Measurements from ENCODE around the gene NRROS. TPM values are rescaled to one million over a fixed set of nuclear protein-coding genes. Genes with fewer than 3 reads are reported as not detected.
"Not testable (repeated sequence)": the region's sequence is repeated elsewhere in the genome, so short reads cannot be mapped to it uniquely, and the experiment has no call there.

Gene NRROS
- polyA plus RNA-seq, 1 donor = 5.1 TPM

DNA sequence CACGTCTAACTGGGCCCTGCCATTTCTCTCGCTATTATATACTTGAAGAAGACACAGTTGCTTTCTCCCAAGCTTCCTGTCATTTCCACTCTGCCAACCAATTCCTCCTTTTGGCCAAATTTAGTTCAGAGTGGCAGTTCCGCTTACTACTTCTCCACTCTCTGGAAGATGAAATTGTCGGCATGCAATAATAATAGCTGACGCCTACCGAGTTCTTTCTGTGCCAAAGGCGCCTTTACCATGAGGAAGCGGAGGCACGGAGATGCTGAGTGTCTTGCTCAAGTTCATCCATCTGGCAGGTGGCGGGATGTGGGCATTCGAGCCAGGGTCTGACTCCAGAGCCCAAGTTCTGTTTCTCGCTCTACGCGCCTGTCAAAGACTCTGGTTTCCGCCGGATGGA is 14.6 kb upstream of the NRROS start:
- no peak for DNase-seq (ENCODE audit: low read depth)

DNA sequence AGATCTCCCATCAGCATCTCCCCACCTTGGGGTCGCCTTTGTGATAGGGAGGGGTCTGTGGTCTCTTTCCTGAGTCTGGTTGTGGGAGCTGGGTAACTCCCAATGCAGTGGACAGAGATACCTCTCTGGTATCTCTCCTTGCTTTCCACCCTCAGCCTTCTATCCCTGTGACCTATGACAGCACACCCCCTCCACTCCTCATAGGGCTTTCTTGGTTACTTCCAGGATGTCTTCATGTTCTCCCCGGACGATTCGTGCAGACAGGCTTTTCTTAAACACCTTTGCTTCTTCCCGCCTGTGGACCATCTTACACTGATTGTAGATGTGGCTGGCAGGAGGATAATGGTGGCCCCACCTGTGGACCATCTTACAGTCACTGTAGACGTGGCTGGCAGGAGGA is 14.2 kb upstream of the NRROS start:
- no peak for DNase-seq (ENCODE audit: low read depth)

DNA sequence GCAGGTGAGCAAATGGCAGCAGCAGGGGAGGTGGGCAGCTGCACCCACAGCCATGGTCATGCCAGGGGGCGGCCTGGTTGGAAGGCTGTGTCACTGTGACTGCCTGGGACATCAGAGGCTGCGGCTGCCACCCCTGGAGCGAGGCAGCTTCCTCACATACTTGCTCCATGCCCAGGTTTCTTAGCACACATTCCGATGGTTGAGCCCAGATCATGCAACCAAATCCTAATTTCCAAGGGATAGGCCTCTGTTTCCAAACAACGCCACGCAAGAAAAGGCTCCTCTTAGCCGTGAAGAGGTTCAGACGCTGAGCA is 11.6 kb upstream of the NRROS start:
- DNase-seq (ENCODE audit: low read depth) = no peak

DNA sequence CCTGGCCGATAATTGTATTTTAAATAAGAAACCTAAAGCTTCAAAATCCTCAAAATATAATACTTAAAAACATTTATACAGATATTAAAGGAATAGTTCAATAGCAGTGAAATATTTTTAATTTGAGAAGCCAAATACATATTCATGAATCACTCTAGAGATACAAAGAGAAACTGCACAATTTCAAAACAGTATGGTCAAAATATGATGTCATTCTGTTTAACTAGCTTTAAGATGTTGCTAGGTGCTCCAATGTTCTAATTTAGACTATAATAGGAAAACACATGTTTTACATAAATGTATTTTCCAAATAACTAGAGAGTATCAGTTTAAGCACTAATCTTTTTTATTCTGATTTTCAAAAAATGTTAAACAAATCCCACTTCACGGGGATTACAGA is 10.3 kb upstream of the NRROS start:
- DNase-seq (ENCODE audit: low read depth) = no peak

DNA sequence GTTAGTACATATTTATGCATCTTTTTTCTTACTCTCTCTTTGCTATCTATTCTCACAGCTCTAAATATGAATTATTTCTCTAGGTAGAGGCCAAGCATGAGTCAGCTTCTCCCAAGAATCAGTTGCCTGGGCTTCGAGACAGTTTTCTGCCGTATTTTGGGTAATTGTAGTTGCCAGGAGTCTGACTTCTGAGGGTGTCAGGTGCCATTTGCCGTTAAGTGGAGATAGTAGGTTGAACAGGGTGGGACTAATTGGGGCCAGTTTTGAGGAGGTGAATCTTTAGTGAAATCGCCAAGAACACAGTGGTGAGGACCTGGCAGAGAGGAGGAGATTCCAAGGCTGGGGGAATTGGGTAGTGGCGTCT is 7.8 kb upstream of the NRROS start:
- no peak for DNase-seq (ENCODE audit: low read depth)

DNA sequence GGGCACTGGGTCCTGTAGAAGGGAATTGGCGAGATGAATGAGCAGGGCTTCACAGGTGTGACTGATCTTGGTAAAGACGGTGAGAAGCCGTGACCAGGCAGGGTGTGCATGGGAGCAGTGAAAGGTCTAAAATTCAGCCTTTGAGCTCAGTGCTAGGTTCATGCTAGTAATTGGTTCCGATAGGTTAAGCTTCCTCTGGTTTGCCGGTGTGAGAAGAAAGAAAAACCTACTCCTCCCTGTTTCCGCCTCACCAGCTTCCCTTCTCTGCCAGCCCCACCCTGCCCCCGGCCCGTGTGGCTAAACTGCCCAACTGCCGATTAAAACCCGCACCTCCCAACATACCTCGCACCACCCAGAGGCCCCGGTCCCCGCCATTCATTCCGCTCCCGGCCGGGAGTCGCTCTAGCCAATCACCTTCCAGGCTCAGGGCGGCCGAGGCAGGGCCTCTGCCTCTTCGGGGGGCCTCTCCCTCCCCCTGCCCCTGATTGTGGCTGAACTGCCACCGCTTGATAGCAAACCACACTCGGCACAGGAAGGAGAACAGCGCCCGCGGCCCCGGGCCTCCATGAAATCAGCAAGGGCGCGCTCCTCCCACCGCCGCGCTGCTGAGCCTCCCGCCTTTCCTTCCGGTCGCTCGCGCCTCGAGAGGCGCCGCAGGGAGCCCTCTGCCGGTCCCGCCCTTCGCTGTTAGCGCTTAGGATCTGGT is 7.3 kb upstream of the NRROS start:
- DNase-seq (ENCODE audit: low read depth) = no peak

DNA sequence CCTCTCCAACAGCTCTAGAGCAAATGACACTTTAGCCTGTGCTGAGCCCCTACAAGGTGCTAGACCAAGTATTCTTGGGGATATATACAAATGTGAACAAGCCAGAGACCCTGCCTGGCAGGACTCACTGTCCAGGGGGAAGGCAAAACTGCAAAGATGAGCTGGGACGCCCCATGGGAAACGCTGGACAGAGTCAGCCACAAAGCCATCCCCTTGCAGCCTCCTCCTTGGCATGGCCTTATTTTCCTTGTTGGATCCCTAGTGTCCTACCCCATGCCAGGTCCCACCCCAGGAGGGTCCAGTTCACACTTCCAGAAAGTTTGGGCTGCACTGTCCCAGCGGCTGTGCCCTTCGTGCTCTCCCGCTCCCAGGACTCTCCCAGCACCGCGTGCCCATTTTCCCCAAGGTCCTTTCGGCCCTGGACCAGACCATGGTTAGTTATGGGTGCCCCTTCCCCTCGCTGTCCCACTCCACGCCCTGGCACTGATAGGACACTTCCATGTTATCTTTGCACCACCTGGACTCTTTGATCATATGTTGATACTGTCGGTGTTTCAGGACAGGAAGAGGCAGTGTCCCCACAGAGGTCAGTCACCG is 5.8 kb upstream of the NRROS start:
- no peak for DNase-seq (ENCODE audit: low read depth)

DNA sequence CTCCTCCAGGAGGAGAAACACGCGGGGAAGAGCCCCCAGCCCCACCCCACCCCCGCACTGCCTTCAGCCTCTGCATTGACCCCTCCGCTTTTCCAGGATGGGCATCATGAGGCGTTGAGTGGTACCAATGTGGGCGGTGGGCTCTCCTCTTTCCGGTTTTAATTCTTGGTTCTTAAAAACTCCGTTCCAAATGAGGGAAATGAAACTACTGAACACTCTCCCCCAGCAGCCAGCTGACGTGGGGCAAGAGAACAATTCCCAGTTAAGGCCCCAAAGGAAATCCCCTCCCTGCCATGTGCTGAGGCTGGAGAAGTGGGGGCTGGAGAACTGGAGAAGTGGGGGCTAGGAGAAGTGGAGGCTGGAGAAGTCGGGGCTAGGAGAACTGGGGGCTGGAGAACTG is 5.3 kb upstream of the NRROS start:
- DNase-seq (ENCODE audit: low read depth) = no peak

DNA sequence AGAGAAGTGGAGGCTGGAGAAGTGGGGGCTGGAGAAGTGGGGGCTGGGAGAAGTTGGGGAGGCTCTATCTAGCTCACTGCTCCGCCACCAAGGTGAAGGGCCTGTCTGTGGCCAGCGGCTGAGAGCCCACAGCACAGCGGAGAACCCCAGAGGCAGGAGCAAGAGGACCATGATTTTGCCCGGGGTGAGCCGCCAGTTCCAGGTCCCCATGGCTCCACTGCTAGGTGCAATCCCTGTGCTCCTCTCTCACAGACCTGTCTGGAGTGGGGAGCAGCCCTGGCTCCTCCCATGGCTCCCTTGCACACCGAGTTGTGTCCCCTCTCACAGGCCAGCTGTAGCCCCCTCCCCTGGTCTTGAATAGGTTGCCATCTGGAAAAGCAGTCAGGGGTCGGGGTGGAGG is 4.7 kb upstream of the NRROS start:
- DNase-seq (ENCODE audit: low read depth) = no peak

DNA sequence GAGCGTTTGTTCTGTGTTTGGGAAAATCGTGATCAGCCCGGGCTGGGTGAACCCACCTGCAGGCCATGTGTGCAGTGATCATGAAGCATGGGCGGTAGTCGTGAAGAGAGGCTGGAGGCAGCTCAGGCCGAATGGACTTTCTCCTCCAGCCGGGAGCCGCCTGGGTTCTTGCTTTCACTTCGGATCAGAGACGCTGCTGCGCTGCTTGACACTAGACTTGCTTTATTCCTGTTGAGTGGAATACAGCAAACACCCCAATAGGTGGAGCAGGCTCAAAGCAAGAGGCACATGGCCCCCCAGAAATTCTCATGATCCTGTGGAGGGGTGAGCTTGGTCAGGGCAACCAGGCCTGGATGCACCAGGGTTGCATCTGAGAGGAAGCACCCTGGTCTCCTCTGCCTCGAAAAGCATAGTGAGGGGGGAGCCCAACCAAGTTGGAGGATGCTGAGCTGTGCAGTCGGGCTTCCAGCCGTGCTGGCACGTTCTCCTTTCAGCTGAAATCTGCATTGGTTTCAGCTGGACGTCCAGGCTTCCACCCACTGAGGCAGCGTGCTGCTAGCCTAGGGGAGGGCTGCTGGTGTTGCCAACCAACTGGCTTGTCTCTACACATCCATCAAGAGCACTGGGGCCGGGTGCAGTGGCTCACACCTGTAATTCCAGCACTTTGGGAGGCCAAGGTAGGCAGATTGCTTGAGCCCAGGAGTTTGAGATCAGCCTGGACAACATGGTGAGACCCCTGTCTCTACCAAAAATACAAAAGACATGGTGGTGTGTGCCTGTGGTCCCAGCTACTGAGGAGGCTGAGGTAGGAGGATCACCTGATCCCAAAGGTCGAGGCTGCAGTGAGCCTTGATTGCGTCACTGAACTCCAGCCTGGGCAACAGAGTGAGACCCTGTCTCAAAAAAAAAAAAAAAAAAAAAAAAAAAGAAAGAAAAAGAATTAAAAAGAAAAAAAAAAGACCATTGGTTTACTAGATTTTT is 2.8 kb upstream of the NRROS start:
- DNase-seq (ENCODE audit: low read depth) = no peak

DNA sequence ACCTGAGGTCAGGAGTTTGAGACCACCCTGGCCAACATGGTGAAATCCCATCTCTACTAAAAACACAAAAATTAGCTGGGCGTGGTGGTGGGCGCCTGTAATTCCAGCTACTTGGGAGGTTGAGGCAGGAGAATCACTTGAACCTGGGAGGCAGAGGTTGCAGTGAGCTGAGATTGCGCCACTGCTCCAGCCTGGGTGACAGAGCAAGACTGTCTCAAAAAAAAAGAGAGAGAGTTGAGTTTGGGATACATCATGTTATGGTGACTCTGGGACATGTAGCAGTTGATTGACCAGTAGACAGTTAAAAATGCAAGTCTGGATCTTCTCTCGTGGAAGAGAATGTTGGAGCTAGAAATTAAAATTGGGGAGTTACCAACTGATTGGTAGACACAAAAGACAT is 1.6 kb upstream of the NRROS start:
- not testable (repeated sequence) for DNase-seq (ENCODE audit: low read depth)

DNA sequence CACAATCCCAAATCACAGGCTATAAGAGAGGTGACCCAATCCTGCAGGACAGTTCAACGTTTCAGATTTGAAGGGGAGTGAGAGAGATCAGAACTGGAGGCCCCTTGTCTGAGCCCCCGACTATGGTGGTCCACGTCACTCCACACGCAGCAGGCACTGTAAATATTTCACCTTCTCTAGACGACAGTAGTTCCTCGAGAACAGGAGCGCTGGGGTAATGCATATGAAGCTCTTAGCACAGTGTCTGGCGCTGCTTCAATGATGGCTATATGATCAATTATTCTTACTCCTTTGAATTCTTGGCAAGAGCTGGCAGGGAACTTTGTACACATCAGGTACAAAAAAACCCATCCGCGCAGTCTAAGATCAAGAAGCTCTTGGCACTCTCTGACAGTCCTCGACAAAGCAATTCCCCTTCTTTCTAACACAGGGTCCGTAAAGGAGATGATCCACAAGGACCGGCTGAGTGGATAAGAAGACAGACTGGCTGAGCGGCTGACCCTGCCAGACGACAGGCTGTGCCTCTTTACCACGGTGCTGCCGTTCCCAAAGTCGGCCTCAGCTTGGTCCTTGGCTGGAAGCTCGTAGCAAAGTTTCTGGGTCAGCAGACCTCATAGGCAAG is 522 bp upstream of the NRROS start:
- no peak for DNase-seq (ENCODE audit: low read depth)

DNA sequence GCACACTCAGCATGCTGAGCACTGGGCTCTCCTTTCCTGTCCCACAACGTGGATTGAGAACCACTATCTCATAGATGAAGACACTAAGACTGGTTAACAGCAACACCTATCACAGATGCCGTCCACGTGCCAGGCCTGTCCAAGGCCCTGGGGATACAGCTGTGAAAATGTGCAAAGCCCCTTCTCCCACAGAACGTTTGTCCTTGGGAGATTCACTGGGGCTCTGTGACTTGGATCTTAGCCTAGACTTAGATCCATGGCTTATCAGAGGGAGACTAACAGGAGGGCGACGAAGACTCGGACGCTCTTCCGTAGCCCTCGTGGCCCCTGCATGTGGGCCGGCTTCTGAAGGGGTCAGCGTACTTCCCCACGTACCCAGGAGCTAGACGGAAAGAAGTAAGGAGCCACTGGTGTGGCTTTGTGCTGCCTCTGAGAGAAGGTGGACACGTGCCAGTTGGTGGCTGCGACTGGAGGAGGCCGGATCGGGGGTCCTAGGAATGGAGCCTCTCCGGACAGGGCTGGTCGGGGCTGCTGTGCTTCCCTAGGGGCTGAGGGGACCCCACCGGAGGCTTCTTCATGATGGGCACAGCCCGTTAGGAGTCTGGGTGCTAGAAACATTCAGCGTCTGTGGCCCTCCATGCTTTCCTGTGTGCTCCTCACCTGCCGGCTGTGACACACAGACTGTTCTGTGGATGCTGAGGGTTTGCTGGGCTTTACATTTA is 964 bp downstream of the NRROS start:
- DNase-seq (ENCODE audit: low read depth) = no peak

DNA sequence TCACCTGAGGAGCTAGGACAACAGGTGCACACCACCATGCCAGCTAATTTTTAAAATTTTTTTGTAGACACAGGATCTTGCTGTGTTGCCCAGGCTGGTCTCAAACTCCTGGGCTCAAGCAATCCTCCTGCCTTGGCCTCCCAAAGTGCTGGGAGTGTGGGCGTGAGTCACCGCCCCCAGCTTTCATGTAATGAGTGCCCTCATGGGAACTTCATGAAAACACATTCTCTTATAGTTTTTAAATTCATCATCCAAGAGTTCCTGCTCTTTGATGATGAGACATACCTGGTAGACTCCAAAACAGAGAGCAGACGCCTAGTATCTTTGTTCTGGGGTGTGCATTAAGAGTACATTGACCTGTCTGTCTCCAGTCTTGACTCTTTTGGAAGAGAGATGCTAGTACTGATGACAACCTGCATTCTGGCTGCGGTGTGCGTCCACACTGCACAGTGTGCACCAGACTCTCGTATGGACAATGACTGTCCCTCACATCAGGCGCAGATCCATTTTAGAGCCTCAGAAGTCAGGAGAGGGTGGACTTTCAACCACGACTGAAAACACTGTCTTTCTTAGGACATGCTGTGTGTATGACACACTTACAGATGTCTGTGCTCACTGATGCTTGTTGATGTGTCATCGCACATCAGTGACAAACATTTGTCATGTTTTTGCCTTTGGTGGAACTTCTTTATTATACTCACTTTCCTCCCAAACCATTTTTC is 2.0 kb downstream of the NRROS start:
- no peak for DNase-seq (ENCODE audit: low read depth)

DNA sequence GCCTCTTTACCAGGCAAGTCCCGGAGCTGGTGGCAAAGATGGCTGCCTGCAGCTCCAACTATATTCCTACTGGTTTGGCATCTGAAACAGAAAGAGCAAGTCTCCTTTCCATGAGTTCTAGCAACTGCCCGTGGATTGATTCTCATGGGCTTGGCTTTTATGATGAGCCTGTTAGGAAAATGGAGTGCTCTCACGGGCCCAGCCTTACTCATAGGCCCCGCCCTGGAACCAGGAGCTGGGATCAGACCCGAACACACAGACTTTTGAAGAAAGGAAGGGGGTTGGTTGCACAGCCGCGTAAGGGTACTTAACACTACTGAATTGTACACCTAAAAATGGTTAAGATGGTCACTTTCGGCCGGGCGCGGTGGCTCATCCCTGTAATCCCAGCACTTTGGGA is 2.9 kb downstream of the NRROS start:
- DNase-seq (ENCODE audit: low read depth) = no peak

DNA sequence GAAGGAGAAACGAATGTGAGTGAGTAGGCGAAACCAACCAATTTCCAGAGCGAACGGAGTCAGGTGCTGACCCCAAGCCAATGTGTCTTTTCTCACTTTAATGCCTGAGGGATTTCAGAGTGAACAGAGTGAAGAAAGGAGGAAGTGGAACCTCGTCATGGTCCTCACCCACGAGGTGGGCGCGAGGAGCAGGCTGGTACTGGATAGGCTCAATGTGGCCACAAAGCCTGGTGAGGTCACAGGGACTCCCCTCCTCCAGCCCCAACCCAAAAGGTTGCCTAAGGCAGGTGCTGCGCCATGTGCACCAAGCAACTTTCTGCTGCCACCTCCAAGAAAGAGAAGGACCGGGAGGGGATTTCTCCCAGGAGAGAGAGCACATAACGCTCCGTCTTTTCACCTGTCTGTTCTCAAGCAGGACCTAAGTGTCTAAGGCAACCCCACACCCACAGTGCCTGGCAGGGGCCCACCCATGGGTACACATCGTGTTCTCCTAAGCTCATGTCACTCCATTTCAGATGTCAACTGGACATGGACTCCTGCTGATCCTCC is 3.8 kb downstream of the NRROS start:
- DNase-seq (ENCODE audit: low read depth) = no peak

DNA sequence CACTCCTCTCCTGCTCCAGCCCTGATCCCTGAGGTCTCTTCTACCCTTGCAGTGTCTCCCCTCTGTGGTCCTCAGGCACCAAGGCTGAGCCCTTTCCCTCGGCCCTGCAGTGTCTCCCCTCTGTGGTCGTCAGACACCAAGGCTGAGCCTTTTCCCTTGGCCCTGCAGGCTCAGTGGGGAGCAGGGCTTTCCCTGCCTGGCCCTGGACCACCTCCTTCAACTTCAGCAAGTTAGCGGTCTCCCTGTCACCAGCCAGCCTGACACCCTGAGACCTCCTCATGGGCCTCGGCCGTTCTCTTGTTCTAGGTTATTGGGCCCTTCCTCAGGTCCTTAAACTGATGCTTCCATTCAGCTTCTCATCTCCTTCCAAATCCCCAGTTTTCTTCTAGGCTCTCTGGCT is 4.3 kb downstream of the NRROS start:
- DNase-seq (ENCODE audit: low read depth) = no peak

DNA sequence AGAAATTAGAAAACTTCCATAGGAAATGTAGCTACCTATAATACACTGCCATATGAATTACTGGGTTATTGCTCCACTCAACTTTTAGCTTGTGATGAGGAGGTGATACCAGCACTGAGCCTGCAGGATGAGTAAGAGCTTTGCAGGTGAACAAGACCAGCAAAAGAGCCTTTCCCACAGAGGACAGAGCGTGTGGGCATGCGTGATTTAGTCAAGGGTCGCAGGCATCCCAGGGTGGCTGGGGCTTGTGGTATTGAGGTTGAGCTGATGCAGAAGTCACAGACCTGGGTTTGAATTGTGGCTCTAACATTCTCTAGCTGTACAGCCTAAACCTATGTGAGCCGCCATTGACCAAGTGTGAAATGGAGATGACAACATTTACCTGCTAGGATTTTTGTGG is 5.6 kb downstream of the NRROS start:
- DNase-seq (ENCODE audit: low read depth) = no peak

DNA sequence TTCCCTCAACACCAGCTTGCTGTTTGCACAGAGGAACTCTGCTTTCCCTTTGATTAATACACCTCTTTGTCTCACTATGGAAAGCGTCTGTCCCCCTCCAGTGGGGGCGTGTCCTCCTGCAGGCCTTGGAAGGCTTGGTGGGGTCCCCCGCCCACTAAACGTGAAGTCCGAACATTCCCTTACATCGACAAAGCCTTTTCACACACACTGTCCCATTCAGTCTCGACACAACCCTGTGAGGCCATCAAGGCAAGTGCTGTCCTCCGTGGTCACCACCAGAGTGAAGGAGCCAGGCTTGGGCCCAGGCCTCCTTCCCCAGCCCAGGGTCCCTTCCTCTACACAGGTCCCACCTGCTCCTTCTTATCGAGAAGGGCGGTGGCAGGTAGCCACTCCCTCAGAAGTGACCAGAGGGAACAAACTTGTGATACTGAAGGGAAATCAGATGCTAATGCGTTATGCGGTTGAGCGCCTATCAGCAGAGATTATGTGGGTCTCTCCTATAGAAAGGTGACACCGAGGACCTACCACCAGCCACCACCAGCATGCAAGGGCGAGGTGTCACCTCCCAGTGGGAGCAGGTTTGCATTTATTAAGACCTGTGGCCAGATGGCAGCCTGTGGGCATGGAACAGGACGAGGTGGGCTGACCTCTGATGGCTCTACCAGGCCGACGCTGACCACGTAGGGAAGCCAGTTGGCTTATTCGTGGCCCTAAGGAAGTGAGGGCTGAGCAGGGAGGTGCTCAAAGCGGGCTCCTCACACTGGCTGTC is 6.6 kb downstream of the NRROS start:
- no peak for DNase-seq (ENCODE audit: low read depth)

DNA sequence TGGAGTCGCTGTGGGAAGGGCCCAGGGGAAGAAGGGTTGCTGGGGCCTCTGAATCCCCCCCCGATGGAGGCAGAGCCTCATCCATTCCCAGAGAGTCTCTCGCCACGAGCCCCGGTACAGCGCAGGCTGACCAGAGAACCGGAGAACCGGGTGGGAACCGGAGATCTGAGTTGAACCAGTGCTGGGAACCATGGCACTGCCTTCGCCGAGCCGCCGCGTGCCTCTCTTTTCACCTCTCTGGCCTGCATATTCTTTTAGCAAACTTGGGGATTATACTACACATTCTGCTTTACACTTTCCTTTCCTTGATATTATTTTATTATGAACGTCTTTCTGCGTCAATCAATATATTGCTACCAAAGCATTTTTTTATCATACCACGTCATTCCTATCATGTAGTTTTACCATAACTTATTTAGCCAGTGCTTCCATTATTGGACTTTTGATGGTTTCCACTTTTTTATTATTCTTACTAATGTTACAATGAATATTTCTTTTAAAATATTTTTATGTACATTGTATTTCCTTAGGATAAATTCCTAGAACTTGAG is 7.2 kb downstream of the NRROS start:
- no peak for DNase-seq (ENCODE audit: low read depth)

Measured in forelimb muscle (tissue), 1 donor.